Left ventricle myocardium inferior (tissue), 1 donor: ENCODE measurements around the gene RPN2. TPM values are rescaled to one million over a fixed set of nuclear protein-coding genes. Genes with fewer than 3 reads are reported as not detected.

ENCODE experiments used
- DNase-seq: peaks from one replicate; pipeline ENCODE4 v3.0.0-alpha.2; 2020
- H3K27ac ChIP-seq: fragments of 200-600 bp; replicated peaks from 2 replicates; pipeline ENCODE4 v1.8.0; 2021
- H3K27me3 ChIP-seq: fragments of 200-600 bp; 2 replicates; pipeline ENCODE4 v1.8.0; 2021; ENCODE audit warnings: low read depth
- H3K36me3 ChIP-seq: fragments of 200-600 bp; 2 replicates; pipeline ENCODE4 v1.8.0; 2021
- H3K4me1 ChIP-seq: fragments of 200-600 bp; 2 replicates; pipeline ENCODE4 v1.8.0; 2021
- H3K4me3 ChIP-seq: fragments of 200-600 bp; 2 replicates; pipeline ENCODE4 v1.8.0; 2021; ENCODE audit warnings: mild to moderate bottlenecking, moderate library complexity
- H3K9me3 ChIP-seq: fragments of 200-600 bp; replicated peaks from 2 replicates; pipeline ENCODE4 v1.8.0; 2021
- intact Hi-C: fragments of 100-400 bp; cut with micrococcal nuclease; formaldehyde crosslinking; loops from one replicate; pipeline ENCODE4 v1.11.0; 2022
- total RNA-seq: library from RNA; stranded (reverse); fragmentation: NEBNext Ultra II Directional; extraction: Animal tissue kit (Norgen Biotek cat#: 25700); gene quantifications from one replicate; pipeline ENCODE4 v1.2.1, GENCODE V29; 2021
- TF ChIP-seq, protein P1 (sequence below): fragments of 200-600 bp; IDR thresholded peaks from 2 replicates; pipeline ENCODE4 v1.8.0; 2021; ENCODE audit warnings: antibody characterized with exemption, mild to moderate bottlenecking, borderline replicate concordance
- donor health status: DM: no; HTN: yes; CAD: no; lungs with severe emphysema.

The RPN2 gene
- total RNA-seq, 1 donor from 2014 or later = 81.4 TPM

DNA sequence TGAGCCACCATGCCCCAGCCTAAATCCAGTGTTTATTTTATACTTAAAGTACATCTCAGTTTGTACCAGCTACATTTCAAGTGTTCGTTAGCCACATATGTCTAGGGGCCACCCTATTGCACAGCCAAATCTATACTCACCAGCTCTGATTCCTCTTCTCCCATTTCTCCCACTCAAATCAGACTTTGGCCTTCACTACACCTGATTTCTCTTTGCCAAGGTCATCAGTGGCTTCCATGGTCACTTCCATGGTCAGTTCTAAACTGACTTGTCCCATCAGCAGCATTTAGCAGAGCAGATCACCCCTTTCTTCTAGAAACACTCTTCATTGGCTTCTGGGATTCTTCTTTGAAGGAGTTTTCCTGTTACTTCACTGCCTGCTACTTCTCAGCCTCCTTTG is 68.4 kb downstream of the RPN2 start:
- intact Hi-C loops = no loop called here
- H3K27ac ChIP-seq = no peak overlapping the region
- no peaks in the 10 kb centered on the region for H3K27me3 ChIP-seq
- peaks cover 7% of the 10 kb centered on the region for H3K36me3 ChIP-seq
- peaks cover 18% of the 10 kb centered on the region for H3K4me1 ChIP-seq
- no peak overlapping the region for H3K4me3 ChIP-seq
- DNase-seq = no peak
- no peaks in the 10 kb centered on the region for H3K9me3 ChIP-seq
- TF ChIP-seq, protein P1, sequence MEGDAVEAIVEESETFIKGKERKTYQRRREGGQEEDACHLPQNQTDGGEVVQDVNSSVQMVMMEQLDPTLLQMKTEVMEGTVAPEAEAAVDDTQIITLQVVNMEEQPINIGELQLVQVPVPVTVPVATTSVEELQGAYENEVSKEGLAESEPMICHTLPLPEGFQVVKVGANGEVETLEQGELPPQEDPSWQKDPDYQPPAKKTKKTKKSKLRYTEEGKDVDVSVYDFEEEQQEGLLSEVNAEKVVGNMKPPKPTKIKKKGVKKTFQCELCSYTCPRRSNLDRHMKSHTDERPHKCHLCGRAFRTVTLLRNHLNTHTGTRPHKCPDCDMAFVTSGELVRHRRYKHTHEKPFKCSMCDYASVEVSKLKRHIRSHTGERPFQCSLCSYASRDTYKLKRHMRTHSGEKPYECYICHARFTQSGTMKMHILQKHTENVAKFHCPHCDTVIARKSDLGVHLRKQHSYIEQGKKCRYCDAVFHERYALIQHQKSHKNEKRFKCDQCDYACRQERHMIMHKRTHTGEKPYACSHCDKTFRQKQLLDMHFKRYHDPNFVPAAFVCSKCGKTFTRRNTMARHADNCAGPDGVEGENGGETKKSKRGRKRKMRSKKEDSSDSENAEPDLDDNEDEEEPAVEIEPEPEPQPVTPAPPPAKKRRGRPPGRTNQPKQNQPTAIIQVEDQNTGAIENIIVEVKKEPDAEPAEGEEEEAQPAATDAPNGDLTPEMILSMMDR = no peak

DNA sequence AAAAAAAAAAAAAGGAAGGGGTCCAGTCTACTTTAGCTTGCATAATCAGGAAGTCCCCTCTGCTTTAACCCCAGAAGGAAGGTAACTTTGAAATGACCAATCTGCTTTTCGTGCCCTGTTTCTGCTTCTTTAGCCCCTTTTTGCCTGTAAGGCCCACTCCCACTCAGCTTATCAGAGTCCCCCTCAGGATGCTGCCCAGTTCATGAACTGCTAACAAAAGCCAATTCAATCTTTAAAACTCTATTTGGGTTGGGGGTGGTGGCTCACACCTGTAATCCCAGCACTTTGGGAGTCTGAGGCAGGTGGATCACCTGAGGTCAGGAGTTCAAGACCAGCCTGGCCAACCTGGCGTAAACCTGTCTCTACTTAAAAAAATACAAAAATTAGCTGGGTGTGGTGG is 70.2 kb downstream of the RPN2 start:
- H3K27me3 ChIP-seq = no peaks in the 10 kb centered on the region
- H3K4me3 ChIP-seq = no peak overlapping the region
- intact Hi-C loops = no loop called here
- H3K36me3 ChIP-seq = no peaks in the 10 kb centered on the region
- H3K4me1 ChIP-seq = peaks cover 5% of the 10 kb centered on the region
- no peak overlapping the region for H3K27ac ChIP-seq
- DNase-seq = no peak
- TF ChIP-seq, protein P1 = no peak
- peaks cover 7% of the 10 kb centered on the region for H3K9me3 ChIP-seq

DNA sequence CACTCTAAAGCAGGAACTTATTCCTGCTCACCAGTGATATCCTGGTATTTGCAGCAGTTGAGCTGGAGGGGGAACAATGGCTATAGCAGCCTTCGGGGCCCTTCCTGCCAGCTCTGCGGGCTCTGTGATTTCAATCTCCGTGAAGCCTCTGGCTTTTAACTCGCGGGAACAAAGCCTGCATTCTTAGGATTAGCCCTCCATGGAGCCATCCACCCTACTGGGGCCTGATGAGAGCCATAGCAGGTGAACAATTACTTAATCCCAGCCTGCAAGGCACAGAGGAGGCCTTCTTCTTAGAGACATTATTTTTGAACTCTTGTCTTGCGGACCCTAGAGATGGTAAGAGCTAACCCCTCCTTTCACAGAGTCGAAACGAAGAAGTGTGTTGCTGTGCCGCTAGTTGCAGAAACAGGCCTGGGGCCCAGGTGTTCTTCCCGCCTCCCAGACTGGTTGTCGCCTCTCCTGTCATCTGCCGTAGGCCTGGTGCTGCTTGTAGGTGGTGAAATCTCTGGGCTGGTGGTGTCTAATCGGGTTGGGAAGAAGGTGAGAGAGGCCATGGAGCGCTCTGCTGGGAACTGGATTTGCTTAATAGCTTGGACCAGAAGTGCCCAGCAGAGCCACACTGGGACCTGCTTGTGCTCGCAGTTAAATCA is 72.8 kb downstream of the RPN2 start:
- Histone ChIP-seq H3K4me3 (no peak overlapping the region), H3K36me3 (no peaks in the 10 kb centered on the region), H3K4me1 (no peaks in the 10 kb centered on the region), H3K27me3 (peaks cover 11% of the 10 kb centered on the region), H3K27ac (no peak overlapping the region), H3K9me3 (peaks cover 15% of the 10 kb centered on the region)
- TF ChIP-seq, protein P1 = no peak
- DNase-seq = no peak
- intact Hi-C loops = no loop called here

DNA sequence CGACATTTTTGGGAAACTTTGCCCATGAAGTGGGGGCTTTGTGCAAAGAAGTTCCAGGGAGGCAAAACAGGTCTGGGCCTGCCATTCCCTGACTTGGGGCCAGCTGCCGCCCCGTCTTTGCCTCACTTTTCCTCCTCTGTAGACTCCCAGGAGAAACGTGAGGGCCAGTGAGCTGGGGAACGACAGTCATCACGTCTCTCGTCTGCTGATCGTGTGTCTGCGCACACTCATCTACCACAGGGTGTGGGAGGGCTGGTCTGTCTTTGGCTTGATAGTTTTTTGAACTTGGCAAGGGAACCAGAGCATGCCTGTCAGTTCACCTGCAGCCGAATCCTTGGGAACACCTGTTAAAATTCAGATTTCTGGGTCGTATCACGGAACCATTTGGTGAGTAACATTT is 74.0 kb downstream of the RPN2 start:
- DNase-seq = no peak
- Histone ChIP-seq H3K4me3 (no peak overlapping the region), H3K27me3 (peaks cover 23% of the 10 kb centered on the region), H3K27ac (no peak overlapping the region), H3K4me1 (no peaks in the 10 kb centered on the region), H3K9me3 (peaks cover 15% of the 10 kb centered on the region), H3K36me3 (no peaks in the 10 kb centered on the region)
- TF ChIP-seq, protein P1 = no peak
- intact Hi-C loops = no loop called here

DNA sequence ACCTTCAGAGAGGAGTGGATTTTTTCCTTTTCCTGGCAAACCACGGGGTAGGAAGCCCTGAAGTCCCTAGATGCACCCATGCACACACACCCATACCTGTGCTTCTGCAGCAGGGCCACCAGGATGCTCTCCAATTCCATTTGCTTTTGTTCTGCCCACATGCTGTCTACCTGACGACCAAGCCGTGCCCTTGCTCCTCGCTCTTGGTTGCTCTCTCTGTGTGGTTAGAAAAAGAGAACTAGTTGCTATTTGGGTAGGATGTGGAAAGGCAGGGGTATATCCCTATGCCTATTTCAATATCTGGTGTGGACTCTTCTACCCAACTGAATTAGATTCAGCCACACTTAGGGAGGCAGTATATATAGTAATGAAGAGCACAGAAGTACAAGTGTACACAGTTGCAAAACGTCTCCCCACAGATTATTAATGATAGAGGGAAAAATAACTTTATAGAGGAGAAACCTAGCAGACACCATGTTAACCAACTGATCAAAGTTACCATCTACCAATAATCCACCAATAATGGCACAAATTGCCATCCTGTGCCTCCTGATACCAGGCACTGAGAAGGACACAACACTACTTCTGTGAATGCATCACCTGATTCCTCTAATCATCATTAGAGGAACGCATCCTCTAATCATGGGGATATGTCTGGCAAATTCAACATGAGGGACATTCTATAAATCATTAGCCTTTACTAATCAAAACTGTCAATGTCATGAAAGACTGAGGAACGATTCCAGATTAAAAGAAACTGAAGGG is 75.2 kb downstream of the RPN2 start:
- H3K36me3 ChIP-seq = no peaks in the 10 kb centered on the region
- H3K27me3 ChIP-seq = peaks cover 28% of the 10 kb centered on the region
- H3K4me3 ChIP-seq = no peak overlapping the region
- no peak overlapping the region for H3K27ac ChIP-seq
- TF ChIP-seq, protein P1 = no peak
- H3K4me1 ChIP-seq = no peaks in the 10 kb centered on the region
- intact Hi-C loops = no loop called here
- H3K9me3 ChIP-seq = peaks cover 15% of the 10 kb centered on the region
- DNase-seq = no peak
